IMR-90 (cell line): ENCODE results near the gene TCF7L1. TPM values are rescaled to one million over a fixed set of nuclear protein-coding genes. Genes with fewer than 3 reads are reported as not detected.

Experiments used
- ATAC-seq: fragments of 200-7000 bp; cut with Tn5 transposase; 2 replicates; pipeline ENCODE4 v1.9.1; 2020; ENCODE audit warnings: low read depth, mild to moderate bottlenecking, moderate library complexity
- BruUV-seq: library from RNA; stranded (reverse); fragments of 400-500 nt; replicated peaks from 2 replicates; lab custom pipeline; 2021; lab: Mats Ljungman, UMichigan
- CTCF ChIA-PET: fragments of 300-600 bp; formaldehyde crosslinking; extraction: SDS; loops from one replicate; lab custom pipeline; 2021; ENCODE audit warnings: antibody characterized with exemption; lab: Yijun Ruan, JAX
- POLR2A ChIA-PET: fragments of 300-600 bp; sonication (Branson Sonifier 250); formaldehyde crosslinking; loops from one replicate; lab custom pipeline; 2022; ENCODE audit warnings: antibody characterized with exemption; ENCODE audit not compliant: unreplicated experiment; lab: Charles Lee
- DNase-seq: peaks from one replicate; pipeline ENCODE4 v3.0.0; 2013
- H2AFZ ChIP-seq: replicated peaks from 2 replicates; pipeline ENCODE3; 2013; ENCODE audit warnings: low read length, mild to moderate bottlenecking; ENCODE audit not compliant: poor library complexity
- H2AK5ac ChIP-seq: 2 replicates; pipeline ENCODE4 v1.6.1; 2013; ENCODE audit warnings: low read depth, low read length, inconsistent platforms
- H2AK9ac ChIP-seq: replicated peaks from 2 replicates; pipeline ENCODE3; 2013; ENCODE audit warnings: mild to moderate bottlenecking, low read depth, low read length, moderate library complexity; ENCODE audit not compliant: poor library complexity
- H2BK120ac ChIP-seq: 2 replicates; pipeline ENCODE4 v1.6.1; 2013; ENCODE audit warnings: low read depth, low read length, inconsistent platforms
- H2BK15ac ChIP-seq: 3 replicates; pipeline ENCODE4 v1.6.1; 2013; ENCODE audit warnings: low read depth, low read length, inconsistent platforms
- H2BK20ac ChIP-seq: 2 replicates; pipeline ENCODE4 v1.6.1; 2013; ENCODE audit warnings: low read depth, mild to moderate bottlenecking, inconsistent platforms, low read length, moderate library complexity
- H2BK5ac ChIP-seq: 2 replicates; pipeline ENCODE4 v1.6.1; 2013; ENCODE audit warnings: mild to moderate bottlenecking, low read depth, low read length, inconsistent platforms; ENCODE audit not compliant: poor library complexity, severe bottlenecking
- H3K14ac ChIP-seq: replicated peaks from 2 replicates; pipeline ENCODE4 v1.6.1; 2013; ENCODE audit warnings: low read depth, low read length, inconsistent platforms
- H3K18ac ChIP-seq: 2 replicates; pipeline ENCODE4 v1.6.1; 2013; ENCODE audit warnings: low read depth, low read length, control low read depth
- H3K23ac ChIP-seq: 2 replicates; pipeline ENCODE4 v1.6.1; 2013; ENCODE audit warnings: low read depth, low read length, inconsistent platforms
- H3K27ac ChIP-seq: 2 replicates; pipeline ENCODE4 v1.5.1; 2013; ENCODE audit warnings: mild to moderate bottlenecking, control low read depth, low read length; ENCODE audit not compliant: insufficient read depth
- H3K27me3 ChIP-seq: 2 replicates; pipeline ENCODE4 v1.6.1; 2013; ENCODE audit warnings: low read length; ENCODE audit not compliant: control insufficient read depth, insufficient read depth
- H3K36me3 ChIP-seq: 2 replicates; pipeline ENCODE4 v1.6.1; 2013; ENCODE audit warnings: low read length, mixed read lengths; ENCODE audit not compliant: control insufficient read depth, insufficient read depth
- H3K4ac ChIP-seq: 2 replicates; pipeline ENCODE4 v1.6.1; 2013; ENCODE audit warnings: low read depth, low read length, inconsistent platforms
- H3K4me1 ChIP-seq: 2 replicates; pipeline ENCODE4 v1.6.1; 2013; ENCODE audit warnings: low read length, mixed read lengths; ENCODE audit not compliant: control insufficient read depth, insufficient read depth
- H3K4me2 ChIP-seq: 2 replicates; pipeline ENCODE4 v1.6.1; 2013; ENCODE audit warnings: low read depth, mild to moderate bottlenecking, control low read depth, low read length, moderate library complexity
- H3K4me3 ChIP-seq: 2 replicates; pipeline ENCODE4 v1.5.1; 2013; ENCODE audit warnings: low read depth, mild to moderate bottlenecking, control low read depth, low read length, moderate library complexity; ENCODE audit not compliant: insufficient read depth
- H3K56ac ChIP-seq: 2 replicates; pipeline ENCODE4 v1.6.1; 2013; ENCODE audit warnings: low read length, inconsistent platforms; ENCODE audit not compliant: insufficient read depth; ENCODE audit errors: extremely low read depth
- H3K79me1 ChIP-seq, 2 experiments: 2 replicates each; pipeline ENCODE4 v1.6.1; 2013; ENCODE audit warnings: low read length in 2 of 2, inconsistent platforms in 1 of 2, low read depth in 1 of 2
- H3K9ac ChIP-seq: 2 replicates; pipeline ENCODE4 v1.6.1; 2013; ENCODE audit warnings: low read depth, low read length, control low read depth
- H3K9me1 ChIP-seq: 2 replicates; pipeline ENCODE4 v1.6.1; 2013; ENCODE audit warnings: low read length, inconsistent platforms; ENCODE audit not compliant: insufficient read depth
- H3K9me3 ChIP-seq: 2 replicates; pipeline ENCODE4 v1.6.1; 2013; ENCODE audit warnings: low read length; ENCODE audit not compliant: control insufficient read depth, insufficient read depth
- H4K20me1 ChIP-seq: 2 replicates; pipeline ENCODE4 v1.6.1; 2013; ENCODE audit warnings: low read length, inconsistent platforms; ENCODE audit not compliant: insufficient read depth
- H4K5ac ChIP-seq: 2 replicates; pipeline ENCODE4 v1.6.1; 2013; ENCODE audit warnings: mild to moderate bottlenecking, low read depth, low read length, control low read depth
- H4K8ac ChIP-seq, 2 experiments: 2 replicates each; pipeline ENCODE4 v1.6.1; 2013; ENCODE audit warnings: low read depth in 2 of 2, low read length in 2 of 2, control low read depth in 1 of 2, inconsistent platforms in 1 of 2
- H4K91ac ChIP-seq: 2 replicates; pipeline ENCODE4 v1.6.1; 2013; ENCODE audit warnings: low read depth, low read length, inconsistent platforms; ENCODE audit not compliant: insufficient read depth
- BHLHE40 ChIP-seq: fragments of 150-350 bp; IDR thresholded peaks from 2 replicates; pipeline ENCODE4 v1.6.1; 2016; ENCODE audit warnings: mild to moderate bottlenecking, low read depth, low read length
- CEBPB ChIP-seq: IDR thresholded peaks from 2 replicates; pipeline ENCODE4 v1.6.1; 2012; ENCODE audit warnings: low read depth, low read length, improper control_type of control experiment
- CHD1 ChIP-seq: IDR thresholded peaks from 2 replicates; pipeline ENCODE4 v1.6.1; 2012; ENCODE audit warnings: low read depth, low read length, improper control_type of control experiment
- FOS ChIP-seq: fragments of 150-350 bp; IDR thresholded peaks from 2 replicates; pipeline ENCODE4 v1.6.1; 2016; ENCODE audit warnings: low read depth, low read length
- MAZ ChIP-seq: IDR thresholded peaks from 2 replicates; pipeline ENCODE4 v1.6.1; 2012; ENCODE audit warnings: low read depth, mild to moderate bottlenecking, low read length, improper control_type of control experiment, moderate library complexity, borderline replicate concordance
- MXI1 ChIP-seq: IDR thresholded peaks from 2 replicates; pipeline ENCODE4 v1.6.1; 2012; ENCODE audit warnings: low read depth, mild to moderate bottlenecking, low read length, moderate library complexity, borderline replicate concordance
- NFE2L2 ChIP-seq: fragments of 150-350 bp; IDR thresholded peaks from 2 replicates; pipeline ENCODE4 v1.6.1; 2016; ENCODE audit warnings: low read depth, mild to moderate bottlenecking, low read length
- POLR2A ChIP-seq: IDR thresholded peaks from 2 replicates; pipeline ENCODE4 v1.6.1; 2012; ENCODE audit warnings: mild to moderate bottlenecking, low read depth, low read length
- RFX5 ChIP-seq: IDR thresholded peaks from 2 replicates; pipeline ENCODE4 v1.8.0; 2012; ENCODE audit warnings: low read depth, mild to moderate bottlenecking, low read length, moderate library complexity
- SMC3 ChIP-seq: fragments of 150-350 bp; IDR thresholded peaks from 2 replicates; pipeline ENCODE4 v1.6.1; 2016; ENCODE audit warnings: low read depth, mild to moderate bottlenecking, antibody characterized with exemption, low read length, moderate library complexity
- WGBS, 2 experiments: methylation state at CpG; one replicate each; pipeline versions ENCODE4 v1.1.5 to v1.1.7; 2013; ENCODE audit warnings: missing lambda C conversion rate in 2 of 2; ENCODE audit not compliant: insufficient read length in 1 of 2; ENCODE audit errors: extremely low coverage in 2 of 2; 5-methylcytosine and 5-hydroxymethylcytosine counted together
- dilution Hi-C: fragments of 300-500 bp; cut with HindIII; formaldehyde crosslinking; loops from one replicate; pipeline ENCODE4 v1.14.3; 2018; ENCODE audit warnings: low sequenced_read_pairs; ENCODE audit not compliant: unreplicated experiment
- in situ Hi-C: fragments of 300-500 bp; cut with MboI; formaldehyde crosslinking; loops from 3 replicates; pipeline ENCODE4 v1.14.3; 2019; ENCODE audit warnings: low sequenced_read_pairs, inconsistent platforms, mixed read lengths
- intact Hi-C: fragments of 100-400 bp; cut with micrococcal nuclease; formaldehyde crosslinking; loops from 2 replicates; pipeline ENCODE4 v1.10.0; 2022
- polyA plus RNA-seq, 3 experiments: library from polyadenylated mRNA; depleted of rRNA; stranded (reverse); fragments of >200 nt; gene quantifications; 2 replicates each; pipeline ENCODE4 v1.2.3, GENCODE V29; 2012; ENCODE audit warnings: low replicate concordance in 1 of 3
- total RNA-seq: library from RNA; depleted of rRNA; stranded (reverse); fragments of >200 nt; gene quantifications from 2 replicates; pipeline ENCODE4 v1.2.3, GENCODE V29; 2012
- TF ChIP-seq, protein P1 (sequence below): conservative IDR thresholded peaks from 2 replicates; pipeline ENCODE4 v1.5.1; 2012; ENCODE audit warnings: mild to moderate bottlenecking, low read depth, low read length, improper control_type of control experiment
- TF ChIP-seq, protein P2 (sequence below): fragments of 150-350 bp; IDR thresholded peaks from 2 replicates; pipeline ENCODE4 v1.6.1; 2017; ENCODE audit warnings: mild to moderate bottlenecking, antibody characterized with exemption, low read length, low read depth

TCF7L1 gene
- total and polyA plus RNA-seq, 2 of the 4 experiments (the other 2 are of a cell fraction): 0.72 to 11.1 TPM

DNA sequence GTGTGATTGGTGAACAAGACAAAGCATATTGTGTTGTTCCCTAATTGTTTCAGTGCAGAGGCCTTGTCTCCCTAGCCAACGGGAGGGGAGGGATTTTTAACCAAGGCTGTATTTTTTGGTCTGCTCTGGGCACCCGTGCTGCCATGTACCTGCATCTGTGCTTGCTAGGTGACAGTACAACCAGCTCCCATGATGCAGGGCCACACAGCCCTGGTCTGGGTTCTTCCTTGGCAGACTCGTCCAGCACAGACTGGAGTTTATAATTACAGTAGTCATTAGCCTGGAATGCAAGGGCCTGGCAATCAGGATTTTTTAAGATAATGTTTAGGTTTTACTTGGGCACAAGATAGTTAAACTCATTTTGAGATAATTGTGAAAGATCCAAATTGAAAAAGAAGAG lies 36.4 kb downstream of the TCF7L1 start:
- POLR2A ChIA-PET: no interaction called here
- CTCF ChIA-PET: no interaction called here
- Histone ChIP-seq H3K18ac (no peak overlapping the region), H3K36me3 (peaks cover 5% of the 10 kb centered on the region; the same call in 1 of the 2 replicates), H3K4me2 (no peak overlapping the region), H3K27me3 (no peaks in the 10 kb centered on the region), H3K9me3 (no peaks in the 10 kb centered on the region), H2BK5ac (no peak overlapping the region), H3K23ac (no peak overlapping the region), H3K9ac (no peak overlapping the region), H2AK5ac (no peak overlapping the region), H4K8ac (no peak overlapping the region), H3K9me1 (peaks cover 30% of the 10 kb centered on the region), H3K4me3 (no peak overlapping the region), H3K56ac (no peak overlapping the region), H4K5ac (no peak overlapping the region), H3K79me1 (peaks cover 33 to 85% of the 10 kb centered on the region in 2 experiments), H2BK15ac (no peak overlapping the region), H2AK9ac (no peak overlapping the region), H3K4ac (no peak overlapping the region), H4K91ac (no peak overlapping the region), H3K4me1 (peaks cover 14% of the 10 kb centered on the region), H3K14ac (no peak overlapping the region), H4K20me1 (peaks cover 75% of the 10 kb centered on the region; the same call in 1 of the 2 replicates), H3K27ac (no peak overlapping the region), H2BK20ac (no peak overlapping the region), H2BK120ac (no peak overlapping the region), H2AFZ (no peak overlapping the region)
- in situ Hi-C loops (no loop called here), intact Hi-C loops (no loop called here), dilution Hi-C loops (no loop called here)
- ATAC-seq (peak; percentile 57; the same call in 1 of the 2 replicates), DNase-seq (no peak)
- no peak for TF ChIP-seq NFE2L2
- TF ChIP-seq, protein P1, sequence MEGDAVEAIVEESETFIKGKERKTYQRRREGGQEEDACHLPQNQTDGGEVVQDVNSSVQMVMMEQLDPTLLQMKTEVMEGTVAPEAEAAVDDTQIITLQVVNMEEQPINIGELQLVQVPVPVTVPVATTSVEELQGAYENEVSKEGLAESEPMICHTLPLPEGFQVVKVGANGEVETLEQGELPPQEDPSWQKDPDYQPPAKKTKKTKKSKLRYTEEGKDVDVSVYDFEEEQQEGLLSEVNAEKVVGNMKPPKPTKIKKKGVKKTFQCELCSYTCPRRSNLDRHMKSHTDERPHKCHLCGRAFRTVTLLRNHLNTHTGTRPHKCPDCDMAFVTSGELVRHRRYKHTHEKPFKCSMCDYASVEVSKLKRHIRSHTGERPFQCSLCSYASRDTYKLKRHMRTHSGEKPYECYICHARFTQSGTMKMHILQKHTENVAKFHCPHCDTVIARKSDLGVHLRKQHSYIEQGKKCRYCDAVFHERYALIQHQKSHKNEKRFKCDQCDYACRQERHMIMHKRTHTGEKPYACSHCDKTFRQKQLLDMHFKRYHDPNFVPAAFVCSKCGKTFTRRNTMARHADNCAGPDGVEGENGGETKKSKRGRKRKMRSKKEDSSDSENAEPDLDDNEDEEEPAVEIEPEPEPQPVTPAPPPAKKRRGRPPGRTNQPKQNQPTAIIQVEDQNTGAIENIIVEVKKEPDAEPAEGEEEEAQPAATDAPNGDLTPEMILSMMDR: no peak
- TF ChIP-seq BHLHE40: no peak
- no peak for TF ChIP-seq MXI1
- no peak for TF ChIP-seq CHD1
- no peak for TF ChIP-seq RFX5
- TF ChIP-seq, protein P2, sequence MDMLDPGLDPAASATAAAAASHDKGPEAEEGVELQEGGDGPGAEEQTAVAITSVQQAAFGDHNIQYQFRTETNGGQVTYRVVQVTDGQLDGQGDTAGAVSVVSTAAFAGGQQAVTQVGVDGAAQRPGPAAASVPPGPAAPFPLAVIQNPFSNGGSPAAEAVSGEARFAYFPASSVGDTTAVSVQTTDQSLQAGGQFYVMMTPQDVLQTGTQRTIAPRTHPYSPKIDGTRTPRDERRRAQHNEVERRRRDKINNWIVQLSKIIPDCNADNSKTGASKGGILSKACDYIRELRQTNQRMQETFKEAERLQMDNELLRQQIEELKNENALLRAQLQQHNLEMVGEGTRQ: no peak
- no peak for TF ChIP-seq MAZ
- TF ChIP-seq SMC3: no peak
- no peak for TF ChIP-seq POLR2A
- TF ChIP-seq CEBPB: no peak
- no peak for TF ChIP-seq FOS
- BruUV-seq: no TSS peak
- 100% methylated on average over 1 of the region's 3 CpGs; no CpG with 5 or more reads in 1 of the 2 experiments for WGBS, 2 experiments
